Adrenal gland (tissue), 12 donors: Measurements from ENCODE around the gene DOHH. TPM values are rescaled to one million over a fixed set of nuclear protein-coding genes. Genes with fewer than 3 reads are reported as not detected.

Experiments used
- DNase-seq, 7 donors: peaks; one replicate each; pipeline ENCODE4 v3.0.0-alpha.2; 2019 to 2020
- H3K27ac ChIP-seq, 5 donors: fragments of 200-600 bp; sonication (generic) in 4 of 5; 1 replicate in 3 of 5; 2 replicates in 2 of 5; pipeline versions ENCODE4 v1.5.1 to v1.8.0; 2016 to 2020; ENCODE audit warnings: mild to moderate bottlenecking in 1 of 5
- H3K27me3 ChIP-seq: fragments of 200-600 bp; 2 replicates; pipeline ENCODE4 v1.8.0; 2021
- H3K36me3 ChIP-seq, 2 donors: fragments of 200-600 bp; replicated peaks in 1 of 2; 1 replicate in 1 of 2; 2 replicates in 1 of 2; pipeline versions ENCODE4 v1.5.1 to v1.8.0; 2018 to 2022
- H3K4me1 ChIP-seq, 2 donors: fragments of 200-600 bp; replicated peaks in 1 of 2; 1 replicate in 1 of 2; 2 replicates in 1 of 2; pipeline versions ENCODE4 v1.5.1 to v1.8.0; 2018 to 2021
- H3K4me3 ChIP-seq, 4 donors: fragments of 200-600 bp; sonication (generic) in 3 of 4; one replicate each; pipeline ENCODE4 v1.5.1; 2016 to 2018
- H3K9me3 ChIP-seq, 3 donors: fragments of 200-600 bp; sonication (generic) in 1 of 3; replicated peaks in 1 of 3; 1 replicate in 2 of 3; 2 replicates in 1 of 3; pipeline versions ENCODE4 v1.5.1 to v1.8.0; 2016 to 2021
- POLR2A ChIP-seq, 2 donors: fragments of 450-650 bp; IDR thresholded peaks; one replicate each; pipeline ENCODE4 v1.6.1; 2017; ENCODE audit warnings: antibody characterized with exemption in 2 of 2, mild to moderate bottlenecking in 2 of 2, moderate library complexity in 1 of 2
- WGBS, 4 donors: extraction: QIAGEN DNeasy Blood & Tissue Kit in 2 of 4; methylation state at CpG; one replicate each; pipeline versions ENCODE4 v1.1.5 to v1.1.7; 2013 to 2017; 5-methylcytosine and 5-hydroxymethylcytosine counted together
- intact Hi-C, 2 donors: fragments of 100-400 bp; cut with DNase I; formaldehyde crosslinking; loops; one replicate each; pipeline versions ENCODE4 v1.14.1 to v1.15.0; 2022 to 2023
- polyA plus RNA-seq, 3 donors: library from polyadenylated mRNA; stranded (reverse); fragments of 200-250 nt in 2 of 3; fragments of 350-450 nt in 1 of 3; fragmentation: Illumina TruSeq in 1 of 3; extraction: RNeasy Lipid Tissue Mini Kit (QIAGEN cat#74804) in 1 of 3; gene quantifications; one replicate each; pipeline ENCODE4 v1.2.3, GENCODE V29; 2013 to 2014
- total RNA-seq, 9 donors: library from RNA; depleted of rRNA in 4 of 9; stranded (reverse); fragments of >200 nt in 4 of 9; fragments of 120-200 nt in 1 of 9; fragmentation: NEBNext Ultra II Directional in 1 of 9; extraction: Animal tissue kit (Norgen Biotek cat#: 25700) in 1 of 9; gene quantifications; one replicate each; pipeline versions ENCODE4 v1.1.0 to v1.2.4, GENCODE V29; 2013 to 2023
- TF ChIP-seq, protein P1 (sequence below), 6 experiments: fragments of 450-650 bp in 4 of 6; fragments of 200-600 bp in 2 of 6; sonication (generic) in 1 of 6; IDR thresholded peaks; 1 replicate in 5 of 6; 2 replicates in 1 of 6; pipeline versions ENCODE4 v1.5.1 to v1.8.0; 2016 to 2021; ENCODE audit warnings: antibody characterized with exemption in 6 of 6, mild to moderate bottlenecking in 2 of 6, moderate library complexity in 1 of 6
- donor health status: healthy with polysubstance abuse.
- donor health status: Bipolar disorder and iron deficiency.
- donor health status: DM: yes; HTN: yes; CAD: no.
- donor health status: DM: no; HTN: no; CAD: no.
- donor health status: DM: no; HTN: no; CAD: no.
- donor health status: DM: yes; HTN: yes; CAD: no.

The DOHH gene
- total and polyA plus RNA-seq, 12 donors: 0.92 to 22.8 (median 13.8) TPM

GRCh38 chr19:3456925-3457527, 43.4 kb downstream of the DOHH start:
- intact Hi-C loops: no loop called here
- TF ChIP-seq POLR2A (IDR thresholded peaks at IDR 0.05): no peak
- TF ChIP-seq, protein P1, sequence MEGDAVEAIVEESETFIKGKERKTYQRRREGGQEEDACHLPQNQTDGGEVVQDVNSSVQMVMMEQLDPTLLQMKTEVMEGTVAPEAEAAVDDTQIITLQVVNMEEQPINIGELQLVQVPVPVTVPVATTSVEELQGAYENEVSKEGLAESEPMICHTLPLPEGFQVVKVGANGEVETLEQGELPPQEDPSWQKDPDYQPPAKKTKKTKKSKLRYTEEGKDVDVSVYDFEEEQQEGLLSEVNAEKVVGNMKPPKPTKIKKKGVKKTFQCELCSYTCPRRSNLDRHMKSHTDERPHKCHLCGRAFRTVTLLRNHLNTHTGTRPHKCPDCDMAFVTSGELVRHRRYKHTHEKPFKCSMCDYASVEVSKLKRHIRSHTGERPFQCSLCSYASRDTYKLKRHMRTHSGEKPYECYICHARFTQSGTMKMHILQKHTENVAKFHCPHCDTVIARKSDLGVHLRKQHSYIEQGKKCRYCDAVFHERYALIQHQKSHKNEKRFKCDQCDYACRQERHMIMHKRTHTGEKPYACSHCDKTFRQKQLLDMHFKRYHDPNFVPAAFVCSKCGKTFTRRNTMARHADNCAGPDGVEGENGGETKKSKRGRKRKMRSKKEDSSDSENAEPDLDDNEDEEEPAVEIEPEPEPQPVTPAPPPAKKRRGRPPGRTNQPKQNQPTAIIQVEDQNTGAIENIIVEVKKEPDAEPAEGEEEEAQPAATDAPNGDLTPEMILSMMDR (IDR thresholded peaks at IDR 0.05): no peak
- H3K4me3 ChIP-seq: no peak overlapping the region
- H3K27me3 ChIP-seq: no peaks in the 10 kb centered on the region
- no peak for DNase-seq
- H3K36me3 ChIP-seq: peaks cover 0 to 68% of the 10 kb centered on the region in 2 donors
- 72 to 82% (median 80%) methylated on average over 6 to 18 of the region's 18 CpGs for WGBS, 4 donors
- no peaks in the 10 kb centered on the region for H3K9me3 ChIP-seq
- H3K4me1 ChIP-seq: peaks cover 30 to 40% of the 10 kb centered on the region in 2 donors
- H3K27ac ChIP-seq: peak overlapping the region; percentile 38 to 96 (median 73)

GRCh38 chr19:3455960-3456601, 44.4 kb downstream of the DOHH start:
- no peaks in the 10 kb centered on the region for H3K27me3 ChIP-seq
- peaks cover 36 to 48% of the 10 kb centered on the region in 2 donors for H3K4me1 ChIP-seq
- no peaks in the 10 kb centered on the region for H3K9me3 ChIP-seq
- intact Hi-C loops: no loop called here
- peaks cover 0 to 68% of the 10 kb centered on the region in 2 donors for H3K36me3 ChIP-seq
- H3K27ac ChIP-seq: peak overlapping the region in 2 of 5 donors; percentile 91 to 96
- no peak overlapping the region for H3K4me3 ChIP-seq
- 82 to 84% (median 83%) methylated on average over 19 to 37 of the region's 37 CpGs for WGBS, 4 donors
- DNase-seq: no peak
- no peak for TF ChIP-seq POLR2A (IDR thresholded peaks at IDR 0.05)
- TF ChIP-seq, protein P1 (IDR thresholded peaks at IDR 0.05): no peak

- H3K36me3 ChIP-seq: peaks cover 0 to 69% of the 10 kb centered on the region in 2 donors
- peaks cover 36 to 48% of the 10 kb centered on the region in 2 donors for H3K4me1 ChIP-seq
- no peak overlapping the region for H3K4me3 ChIP-seq
- 76 to 89% (median 85%) methylated on average over 5 to 7 of the region's 7 CpGs for WGBS, 4 donors
- no peaks in the 10 kb centered on the region for H3K9me3 ChIP-seq
- H3K27me3 ChIP-seq: no peaks in the 10 kb centered on the region
- DNase-seq: no peak
- TF ChIP-seq, protein P1 (IDR thresholded peaks at IDR 0.05): no peak
- no peak for TF ChIP-seq POLR2A (IDR thresholded peaks at IDR 0.05)
- H3K27ac ChIP-seq: peak overlapping the region in 2 of 5 donors; percentile 38 to 96
- intact Hi-C loops: no loop called here
These were observed 45.0 kb downstream of the DOHH start for GRCh38 chr19:3455393-3455955.

DNA sequence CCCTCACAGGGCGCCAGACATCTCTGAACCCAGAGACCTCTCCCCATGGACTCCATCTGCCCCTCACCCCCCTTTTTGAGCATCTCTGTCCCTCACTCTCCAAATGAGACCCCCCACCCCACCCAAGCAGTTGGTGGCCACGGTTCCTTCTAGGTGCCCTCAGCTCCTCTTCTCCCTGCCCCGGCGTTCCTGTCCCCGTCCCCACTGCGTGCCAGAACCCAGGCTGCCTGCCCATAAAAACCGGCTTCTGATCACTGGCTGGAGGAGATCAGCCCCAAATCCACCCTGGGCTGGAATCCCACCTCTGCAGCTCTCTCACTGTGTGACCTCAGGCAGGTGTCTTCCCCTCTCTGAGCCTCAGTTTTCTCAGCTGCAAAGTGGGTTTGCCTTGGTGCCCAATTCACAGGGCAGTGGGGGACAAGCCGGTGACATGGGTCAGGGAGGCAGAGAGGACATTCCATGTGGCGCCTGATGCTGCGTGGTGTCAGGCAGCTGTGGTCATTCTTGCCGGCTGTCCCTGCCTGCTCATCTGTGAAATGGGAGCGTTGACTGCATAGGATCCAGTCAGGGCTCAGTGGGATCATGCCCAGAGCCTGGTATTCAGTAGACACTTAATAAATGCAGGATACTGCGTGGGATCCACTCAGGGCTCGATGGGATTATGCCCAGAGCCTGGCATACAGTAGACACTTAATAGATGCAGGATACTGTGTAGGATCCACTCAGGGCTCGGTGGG, 45.6 kb downstream of the DOHH start:
- TF ChIP-seq POLR2A (IDR thresholded peaks at IDR 0.05): no peak
- TF ChIP-seq, protein P1 (IDR thresholded peaks at IDR 0.05): no peak
- no peaks in the 10 kb centered on the region for H3K9me3 ChIP-seq
- peaks cover 33 to 41% of the 10 kb centered on the region in 2 donors for H3K4me1 ChIP-seq
- peaks cover 0 to 73% of the 10 kb centered on the region in 2 donors for H3K36me3 ChIP-seq
- no peak overlapping the region for H3K4me3 ChIP-seq
- H3K27me3 ChIP-seq: no peaks in the 10 kb centered on the region
- H3K27ac ChIP-seq: peak overlapping the region in 3 of 5 donors; percentile 27 to 96 (median 38)
- intact Hi-C loops: no loop called here
- WGBS, 4 donors: 89 to 92% (median 90%) methylated on average over 14 to 15 of the region's 15 CpGs
- no peak for DNase-seq
